Measurements from ENCODE around the gene ATP8B4.
A peak's percentile ranks its signal among the peaks of the same experiment; 100 is the strongest.

The ATP8B4 gene

GRCh38 chr15:49887659-49888322 lies 231.2 kb downstream of the ATP8B4 start:
- no peak for DNase-seq

DNA sequence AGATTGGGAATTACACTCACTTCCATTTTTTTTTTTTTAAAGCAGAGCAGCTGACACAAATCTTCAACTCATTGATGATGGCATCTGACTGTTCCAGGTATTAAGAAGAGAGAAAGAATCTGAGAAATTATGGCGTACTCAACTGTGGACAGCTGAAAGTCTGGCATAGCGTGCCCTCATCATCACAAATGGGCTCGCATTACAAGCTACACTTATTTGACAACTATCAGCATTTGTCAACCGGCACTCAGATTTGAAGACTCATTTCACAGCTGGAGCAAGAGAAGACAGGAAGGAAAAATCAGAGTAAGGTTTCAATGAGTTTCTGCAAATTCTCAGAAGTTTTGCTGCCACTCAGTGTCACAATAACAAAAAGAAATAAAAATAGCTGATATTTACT lies 235.9 kb downstream of the ATP8B4 start:
- no peak for DNase-seq

GRCh38 chr15:49881866-49882265 lies 237.2 kb downstream of the ATP8B4 start:
- no peak for DNase-seq

DNA sequence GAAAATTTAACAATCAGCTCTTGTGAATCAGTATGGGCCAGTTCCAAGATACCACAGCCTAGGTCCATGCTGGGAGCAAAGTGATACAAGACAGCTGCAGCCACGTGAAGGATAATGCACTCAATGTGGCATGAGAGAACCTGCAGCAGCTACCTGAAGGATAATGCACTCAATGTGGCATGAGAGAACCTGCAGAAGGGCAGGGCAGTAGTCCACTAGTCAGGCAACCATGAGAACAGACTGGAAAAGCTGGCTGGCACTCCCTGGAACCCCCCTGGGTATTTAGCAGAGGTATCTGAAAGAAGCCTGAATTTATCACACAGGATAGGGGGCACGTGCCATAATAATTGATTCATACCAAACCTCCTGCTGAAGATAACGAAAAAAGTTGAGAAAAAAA lies 237.6 kb downstream of the ATP8B4 start:
- DNase-seq: no peak

DNA sequence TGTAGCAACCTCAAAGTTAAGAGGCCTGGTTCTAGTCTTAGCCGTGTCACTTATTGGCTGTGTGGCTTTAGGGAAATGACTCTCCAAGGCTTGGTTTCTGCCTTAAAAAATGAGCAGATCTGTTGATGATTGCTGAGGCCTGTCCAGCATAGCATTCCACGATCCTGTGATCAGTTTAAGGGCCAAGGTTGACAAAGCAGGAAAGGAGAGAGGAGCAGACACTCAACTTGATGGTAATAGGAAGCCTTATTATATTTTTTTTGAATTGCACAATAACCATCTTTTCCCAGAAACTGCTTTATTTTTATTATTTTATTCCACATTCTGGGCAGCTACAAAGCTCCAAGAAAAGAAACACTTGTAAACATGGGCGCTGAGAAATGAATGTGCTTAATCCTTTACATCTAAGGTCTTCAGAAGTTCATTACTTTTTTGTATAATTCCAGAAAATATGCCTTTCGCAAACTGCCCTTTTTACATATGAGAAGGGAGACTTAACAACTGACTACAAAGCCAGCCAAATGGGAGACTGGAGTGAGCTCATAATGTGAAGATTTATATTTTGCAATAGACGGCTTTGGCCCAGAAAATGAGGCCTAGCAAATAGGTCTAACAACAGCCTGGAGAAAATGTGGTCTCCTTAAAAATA lies 241.0 kb downstream of the ATP8B4 start:
- no peak for DNase-seq

- no peak for DNase-seq
These were observed 241.7 kb downstream of the ATP8B4 start for GRCh38 chr15:49877117-49877872.

DNA sequence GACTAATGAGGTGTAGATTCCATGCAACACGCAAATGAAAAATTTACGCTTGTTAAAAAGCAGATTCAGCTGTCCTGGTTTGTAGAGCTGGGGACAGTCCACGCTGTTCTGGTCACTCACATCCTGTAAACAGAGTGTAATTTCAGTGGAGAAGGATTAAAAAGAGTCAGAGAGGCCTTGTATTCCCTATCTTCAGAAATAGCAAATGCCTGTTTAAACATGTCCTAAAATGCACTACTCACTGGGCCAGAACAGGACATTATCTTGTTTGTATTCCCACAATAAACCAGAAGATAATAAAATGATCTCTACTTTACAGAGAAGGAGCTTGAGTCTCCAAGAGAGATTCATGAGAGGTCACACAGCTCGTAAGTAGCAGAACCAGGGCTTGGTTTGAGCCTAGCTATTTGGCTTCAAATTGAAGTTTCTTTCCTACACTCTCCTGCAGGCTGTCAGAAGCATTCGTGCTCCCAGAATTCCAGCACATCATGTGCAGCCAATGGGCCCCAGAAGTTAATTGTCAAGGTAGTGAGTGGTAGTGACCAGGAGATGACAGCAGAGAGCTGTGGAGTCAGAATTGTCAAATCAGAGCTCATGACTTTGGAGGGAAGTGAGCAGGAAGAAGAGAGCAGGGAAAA lies 242.5 kb downstream of the ATP8B4 start:
- DNase-seq: no peak

GRCh38 chr15:49875392-49875791 lies 243.6 kb downstream of the ATP8B4 start:
- DNase-seq: no peak

- no peak for DNase-seq
These were observed 248.6 kb downstream of the ATP8B4 start for GRCh38 chr15:49870472-49870871.

GRCh38 chr15:49868348-49868747 lies 250.7 kb downstream of the ATP8B4 start:
- DNase-seq: no peak

GRCh38 chr15:49865925-49866757 lies 252.9 kb downstream of the ATP8B4 start:
- peak; percentile 42 for DNase-seq

GRCh38 chr15:49864251-49864650 lies 254.8 kb downstream of the ATP8B4 start:
- no peak for DNase-seq

GRCh38 chr15:49863431-49864224 lies 255.4 kb downstream of the ATP8B4 start:
- no peak for DNase-seq

DNA sequence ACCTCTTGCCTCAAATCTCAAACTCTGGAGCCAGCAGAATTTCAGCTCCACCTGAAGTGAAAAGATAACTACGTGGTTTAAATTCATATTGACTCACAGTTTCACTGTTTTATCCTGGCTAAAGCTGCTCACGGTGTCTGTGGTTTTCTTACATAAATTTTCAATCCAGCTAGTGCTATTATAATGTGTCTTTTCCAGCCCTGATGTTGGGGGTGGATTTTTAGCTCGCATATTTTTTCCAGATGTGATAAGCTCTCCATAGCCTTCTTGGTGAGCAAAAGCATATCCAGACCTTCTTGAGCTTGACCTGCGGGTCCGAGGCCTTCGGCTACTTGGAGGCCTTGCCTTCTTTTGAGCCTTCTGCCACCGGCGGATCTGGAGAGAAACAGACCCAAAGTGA lies 258.9 kb downstream of the ATP8B4 start:
- DNase-seq: no peak

DNA sequence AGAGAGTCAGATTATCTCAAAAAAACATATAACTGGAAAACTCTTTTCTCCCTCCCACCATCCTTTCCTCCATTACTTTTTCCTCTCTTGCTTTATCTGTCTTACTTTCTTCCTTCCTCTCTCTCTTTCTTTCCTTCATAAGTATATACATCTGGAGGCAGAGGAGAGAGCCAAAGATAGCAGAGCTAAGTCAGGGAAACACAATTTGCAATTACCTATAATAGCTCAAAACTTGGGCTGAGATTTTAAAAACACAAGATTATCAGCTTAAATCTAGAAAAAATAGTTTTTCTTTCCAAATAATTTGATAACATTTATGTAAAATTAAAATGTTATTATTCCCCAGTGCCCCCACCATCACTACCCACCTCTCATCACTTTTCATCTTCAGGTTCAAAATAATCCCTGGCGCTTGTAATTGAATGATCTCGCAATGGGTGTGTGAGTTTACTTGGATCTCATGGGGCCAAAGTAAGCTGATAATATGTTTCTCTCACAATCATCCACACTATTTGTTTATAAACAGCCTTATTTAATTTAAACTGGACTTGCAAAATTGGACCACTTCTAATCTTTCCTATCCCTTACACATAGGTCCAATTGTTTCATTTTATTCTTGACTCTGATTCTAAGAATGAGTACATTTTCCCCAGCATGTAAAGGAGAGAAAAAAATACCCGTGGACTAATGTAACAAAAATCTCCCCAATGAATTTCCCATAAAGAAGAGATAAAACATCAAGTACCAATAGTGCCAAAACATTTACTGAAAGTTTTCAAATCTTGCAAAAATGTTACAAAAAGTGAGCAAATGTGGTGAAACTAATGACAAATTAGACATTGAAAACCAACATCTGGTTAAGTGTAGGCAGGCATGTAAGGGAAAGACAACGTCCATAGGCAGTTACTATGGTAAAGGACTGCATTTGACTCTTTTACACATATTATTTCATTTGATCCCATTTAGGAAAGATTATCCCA lies 261.2 kb downstream of the ATP8B4 start:
- DNase-seq: no peak

GRCh38 chr15:49855917-49856637 lies 263.0 kb downstream of the ATP8B4 start:
- no peak for DNase-seq

DNA sequence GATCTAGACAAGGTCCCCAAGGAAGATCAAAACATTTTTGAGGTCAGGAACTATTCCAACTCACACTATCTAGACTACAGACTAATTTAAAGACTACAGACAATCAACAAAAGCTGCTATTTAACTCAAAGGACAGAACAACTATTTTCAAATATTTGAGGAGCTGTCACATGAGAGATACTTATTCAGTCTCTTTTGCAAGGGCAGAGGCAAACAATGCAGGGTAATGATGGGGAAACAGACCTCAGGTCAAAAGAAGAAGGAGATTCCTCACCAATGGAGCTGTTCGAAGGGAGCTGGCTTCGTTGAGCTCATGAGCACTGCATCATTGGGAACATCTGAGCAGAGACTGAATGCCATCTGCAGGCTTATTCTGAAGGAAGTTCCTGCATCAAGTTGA lies 266.3 kb downstream of the ATP8B4 start:
- DNase-seq: no peak

- DNase-seq: no peak
These were observed 270.2 kb downstream of the ATP8B4 start for GRCh38 chr15:49848807-49849206.

- no peak for DNase-seq
These were observed 270.7 kb downstream of the ATP8B4 start for GRCh38 chr15:49848282-49848724.
